Daoy (cell line): ENCODE results near the gene ODAPH. TPM values are rescaled to one million over a fixed set of nuclear protein-coding genes. Genes with fewer than 3 reads are reported as not detected.
A peak's percentile ranks its signal among the peaks of the same experiment; 100 is the strongest.
"Not testable (repeated sequence)": the region's sequence is repeated elsewhere in the genome, so short reads cannot be mapped to it uniquely, and the experiment has no call there.

ENCODE experiments used
- DNase-seq: peaks from one replicate; pipeline ENCODE4 v3.0.0-alpha.2; 2015; ENCODE audit warnings: low read depth
- total RNA-seq: library from RNA; depleted of rRNA; stranded (reverse); fragments of >200 nt; shearing (Covaris generic); gene quantifications from 2 replicates; pipeline ENCODE4 v1.2.3, GENCODE V29; 2014; rRNA removed

Gene ODAPH
- total RNA-seq, result 0.97 TPM in 1 of 2 replicates, not detected in the other

DNA sequence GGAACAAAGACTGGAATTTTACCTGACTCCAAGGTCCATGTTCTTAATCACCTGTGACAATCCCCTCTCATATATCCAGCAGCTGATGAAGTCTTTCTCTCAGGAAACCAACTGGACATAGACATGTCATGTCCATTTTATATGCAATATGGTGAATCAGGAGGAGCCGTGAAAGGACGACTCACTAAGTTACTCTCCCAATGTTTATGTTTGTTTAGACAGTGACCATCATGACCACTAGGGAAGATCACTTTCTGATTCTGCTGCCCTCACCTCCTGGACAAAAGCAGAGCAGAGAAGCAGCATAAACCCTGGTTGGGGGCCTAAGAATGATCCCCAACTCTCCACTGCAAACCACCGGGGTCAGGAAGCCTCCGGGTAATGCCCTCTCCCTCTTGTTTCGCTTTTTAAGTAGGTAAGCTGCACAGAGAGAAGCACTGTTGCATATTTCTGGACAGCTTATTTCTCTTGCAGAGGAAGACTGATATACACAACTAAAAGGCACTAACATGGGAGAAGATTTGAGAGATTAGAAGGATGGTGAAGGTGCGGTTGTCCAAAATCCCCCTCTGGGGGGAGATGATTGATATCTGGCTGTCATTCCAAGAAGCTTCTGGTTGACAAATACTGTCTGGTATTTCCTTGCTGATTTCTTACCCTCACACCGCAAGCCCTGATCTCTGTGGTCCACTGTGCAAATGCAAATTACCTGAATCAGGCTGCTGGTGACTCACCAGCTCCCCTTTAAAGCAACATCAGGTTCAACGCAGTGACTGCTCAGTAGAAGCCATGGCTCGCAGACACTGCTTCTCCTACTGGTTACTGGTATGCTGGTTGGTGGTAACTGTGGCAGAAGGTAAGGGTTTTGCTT lies at the start of gene ODAPH:
TSS of gene ODAPH (plus strand) at position 773 of the 871 bp plus-strand sequence. CDS start at position 790, 17 bp downstream.
- peak; percentile 73 for DNase-seq

- not testable (repeated sequence) for DNase-seq
These were observed 46.3 kb upstream of the ODAPH start for GRCh38 chr4:75509592-75509991.

DNA sequence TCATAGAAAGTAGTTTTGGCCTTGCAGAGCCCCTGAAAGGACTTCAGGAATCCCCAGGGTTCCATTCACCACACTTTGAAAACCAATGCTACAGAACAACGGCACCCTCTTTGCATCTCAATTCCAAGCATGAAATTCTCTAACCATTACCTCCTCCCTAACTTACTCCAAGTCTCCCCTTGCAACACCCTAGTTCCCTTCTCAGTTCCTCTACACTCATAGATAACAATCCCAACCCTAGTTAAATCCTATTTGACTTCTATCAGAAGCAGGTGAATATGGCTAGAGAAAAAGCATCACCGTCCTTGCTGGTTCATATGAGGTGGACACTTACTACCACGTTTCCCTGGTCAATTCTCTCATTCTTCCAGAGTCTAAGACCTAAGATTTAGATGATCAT lies 44.0 kb upstream of the ODAPH start:
- no peak for DNase-seq

DNA sequence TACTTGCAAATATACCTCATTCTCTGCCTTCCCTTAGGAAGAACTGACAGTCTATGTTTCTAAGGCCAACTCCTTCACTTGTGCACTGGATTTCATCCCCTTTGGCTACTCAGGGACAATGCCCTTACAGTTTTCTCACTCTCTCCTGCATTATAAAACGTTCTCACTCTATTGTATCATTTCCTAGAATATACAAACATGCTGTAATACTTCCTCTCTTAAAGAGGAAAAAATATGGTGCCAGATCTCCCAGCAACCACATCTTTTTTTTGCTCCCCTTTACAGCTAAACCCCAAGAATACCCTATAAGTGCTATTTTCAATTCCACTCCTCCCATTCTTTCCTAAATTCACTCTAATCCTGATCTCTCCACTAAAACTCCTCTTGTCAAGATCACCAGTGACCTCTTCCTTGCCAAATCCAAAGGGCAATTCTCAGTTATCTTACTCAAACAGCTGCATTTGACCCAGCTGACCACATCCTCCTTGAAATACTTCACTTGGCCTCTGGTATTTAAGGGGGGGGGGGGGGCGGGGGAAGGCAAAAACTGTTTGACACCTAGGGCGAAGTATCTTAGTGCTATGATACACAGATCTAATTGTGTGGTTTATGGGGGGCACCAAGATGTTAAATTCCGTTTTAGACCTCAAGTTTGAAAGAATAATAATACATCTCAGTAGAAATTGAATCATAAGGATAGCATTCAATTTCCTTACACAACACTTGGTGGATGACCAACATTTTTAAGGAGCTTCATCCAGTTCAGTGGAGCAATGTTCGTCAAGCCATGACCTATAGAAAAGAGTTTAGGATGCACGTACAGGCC lies 43.3 kb upstream of the ODAPH start:
- peak; percentile 25 for DNase-seq

GRCh38 chr4:75513526-75514130 lies 42.2 kb upstream of the ODAPH start:
- DNase-seq, result peak; percentile 0

DNA sequence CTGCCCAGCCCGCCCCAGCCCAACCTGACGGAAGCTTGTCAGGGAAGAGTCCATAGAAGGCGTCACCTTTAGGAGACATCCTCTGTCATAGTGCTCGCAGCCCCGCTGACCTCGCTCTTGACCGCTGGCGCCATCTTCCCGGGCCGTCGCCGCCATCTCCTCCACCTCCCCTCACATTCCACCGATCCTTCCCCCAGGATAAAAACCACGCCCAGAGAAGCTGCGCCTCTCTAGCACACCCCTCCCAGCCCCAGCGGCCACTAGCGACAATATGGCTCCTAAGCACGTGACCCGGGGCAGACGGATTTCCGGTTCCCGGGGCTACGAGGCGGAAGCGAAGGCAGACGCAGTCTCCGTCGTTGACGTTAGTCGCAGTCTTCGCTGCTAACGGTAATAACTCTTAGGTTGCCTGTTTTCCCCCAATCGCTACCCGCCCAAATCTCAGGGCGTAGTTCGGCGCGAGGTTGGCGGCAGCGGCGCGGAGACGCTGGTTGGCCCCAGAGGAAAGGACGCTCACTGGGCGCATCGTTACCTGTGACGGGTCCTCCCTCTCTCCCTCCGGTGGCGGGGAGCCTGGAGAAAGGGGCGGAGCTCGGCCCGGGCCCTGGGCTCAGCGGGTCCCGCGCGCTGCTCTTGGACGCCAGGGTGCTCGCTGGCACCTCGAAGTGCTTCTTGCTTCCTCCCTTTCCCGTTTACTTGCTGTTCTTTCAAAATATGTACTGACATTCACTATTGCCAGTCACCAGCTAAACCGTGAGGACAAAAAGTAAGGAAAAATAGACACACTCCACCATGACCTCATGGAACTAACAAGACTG lies 41.5 kb upstream of the ODAPH start, which contains the start of the genes RCHY1 and THAP6:
TSS of gene RCHY1 (minus strand) at position 273 of the 818 bp plus-strand sequence. CDS start at position 156, 117 bp downstream.
TSS of gene THAP6 (plus strand) at position 343 of the 818 bp plus-strand sequence. CDS start 980 bp downstream, outside the sequence.
- peak; percentile 91 for DNase-seq

GRCh38 chr4:75514949-75515612 lies 40.8 kb upstream of the ODAPH start:
- DNase-seq, result peak; percentile 0

DNA sequence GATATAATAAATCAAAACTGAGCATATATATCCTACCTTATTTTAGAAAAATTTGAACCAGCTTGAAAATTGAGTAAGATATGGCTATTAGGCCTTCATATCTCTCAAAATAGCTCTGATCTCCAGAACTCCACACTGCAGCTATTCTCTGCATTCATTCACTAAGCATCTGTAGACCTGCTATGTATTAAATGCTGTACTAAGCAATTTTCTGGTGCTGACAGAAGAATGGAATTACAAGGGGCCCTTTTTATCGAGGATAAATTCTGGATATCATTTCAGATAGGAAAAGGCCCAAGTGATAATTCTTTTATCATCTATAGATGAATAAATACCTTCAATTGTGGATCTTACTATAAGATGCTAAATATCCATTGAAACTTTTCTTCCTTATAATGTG lies 39.7 kb upstream of the ODAPH start:
- DNase-seq, result no peak

- DNase-seq, result not testable (repeated sequence)
These were observed 36.4 kb upstream of the ODAPH start for GRCh38 chr4:75519452-75519851.

DNA sequence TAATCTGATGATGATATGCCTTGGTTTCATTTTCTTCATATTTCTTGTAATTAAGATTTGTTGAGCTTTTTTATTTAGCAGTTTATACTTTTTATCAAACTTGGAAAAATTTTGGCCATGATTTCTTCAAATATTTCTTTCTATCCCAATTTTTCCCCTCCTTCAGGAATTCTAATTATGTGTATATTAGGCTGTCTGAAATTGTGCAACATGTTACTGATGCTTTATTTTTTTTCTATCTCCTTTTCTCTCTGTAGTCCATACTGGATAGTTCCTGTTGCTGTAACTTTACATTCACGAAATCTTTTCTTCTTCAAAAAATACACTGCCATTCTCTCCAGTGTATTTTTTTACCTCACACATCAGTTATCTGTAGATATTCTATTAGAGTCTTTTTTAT lies 30.8 kb upstream of the ODAPH start:
- DNase-seq, result no peak

DNA sequence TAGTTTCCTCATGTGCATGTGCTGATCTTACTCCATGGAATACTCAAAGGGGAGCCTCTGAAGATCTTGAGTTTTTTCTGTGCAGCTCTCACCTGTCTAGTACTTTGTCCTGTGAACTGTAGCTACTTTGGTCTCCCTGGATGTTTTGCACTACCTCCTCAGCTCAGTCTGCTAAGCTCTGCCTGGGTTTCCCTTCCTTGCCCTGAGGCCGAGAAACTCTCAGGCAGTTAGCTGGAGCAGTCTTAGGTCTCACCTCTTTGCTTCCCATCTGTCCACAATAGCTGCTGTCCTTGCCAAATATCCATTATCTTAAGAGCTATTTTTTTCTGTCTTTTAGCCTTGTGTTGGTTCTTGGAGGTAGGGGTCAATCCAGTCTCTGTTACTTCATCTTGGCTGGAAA lies 30.0 kb upstream of the ODAPH start:
- DNase-seq, result no peak

DNA sequence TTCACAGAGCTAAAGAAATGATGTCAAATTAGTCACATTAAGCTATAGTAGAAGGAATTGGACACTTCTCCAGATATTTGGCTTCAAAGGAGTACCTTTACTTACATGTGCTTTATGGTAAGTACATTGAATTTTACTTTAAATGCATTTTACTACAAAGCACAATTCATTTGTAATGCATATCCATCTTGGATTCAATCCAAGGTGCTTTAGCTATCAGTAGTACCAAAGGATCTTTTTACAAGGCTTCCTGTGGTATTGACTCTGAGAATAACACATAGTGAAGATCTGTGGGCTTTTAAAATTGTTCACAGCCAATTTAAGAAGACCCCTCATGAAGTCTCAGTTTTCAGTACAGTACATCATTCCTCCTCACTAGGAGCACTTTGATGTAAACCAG lies 28.4 kb upstream of the ODAPH start:
- DNase-seq, result no peak

DNA sequence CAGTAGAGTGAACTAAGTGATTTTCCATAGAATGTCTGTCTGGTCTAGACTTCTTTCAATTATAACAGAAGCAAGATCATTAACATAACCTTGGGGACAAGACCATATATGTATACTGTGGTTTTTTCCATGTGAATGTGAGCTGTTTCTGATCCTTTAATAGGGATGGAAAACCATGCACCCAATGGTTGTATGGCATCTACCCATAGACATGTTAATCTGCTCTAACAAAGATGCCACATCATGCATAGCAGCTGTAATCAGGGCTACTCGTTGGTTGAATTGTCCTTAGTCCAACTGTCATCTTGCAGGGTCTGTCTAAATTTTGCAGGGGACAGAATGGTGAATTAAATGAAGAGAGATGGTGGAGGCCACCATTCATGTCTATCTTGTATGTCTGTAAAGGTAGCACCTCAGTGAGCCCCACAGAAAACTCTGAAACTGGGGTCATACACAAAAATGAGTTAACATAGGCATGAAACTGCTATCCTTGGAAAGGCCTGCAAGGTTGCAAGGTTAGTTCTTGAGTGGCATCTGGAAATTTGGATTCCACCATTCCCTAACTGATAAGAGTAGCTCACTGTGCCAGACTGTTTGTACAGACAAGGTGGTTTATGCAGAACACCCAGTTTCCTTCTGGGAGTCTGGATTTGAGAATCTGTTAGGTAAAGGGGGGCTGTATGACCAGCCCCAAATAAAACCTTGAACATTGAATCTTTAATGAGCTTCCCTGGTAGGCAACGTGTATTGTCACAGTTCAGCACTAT lies 25.1 kb upstream of the ODAPH start:
- DNase-seq, result no peak

- not testable (repeated sequence) for DNase-seq
These were observed 24.2 kb upstream of the ODAPH start for GRCh38 chr4:75531536-75532143.

DNA sequence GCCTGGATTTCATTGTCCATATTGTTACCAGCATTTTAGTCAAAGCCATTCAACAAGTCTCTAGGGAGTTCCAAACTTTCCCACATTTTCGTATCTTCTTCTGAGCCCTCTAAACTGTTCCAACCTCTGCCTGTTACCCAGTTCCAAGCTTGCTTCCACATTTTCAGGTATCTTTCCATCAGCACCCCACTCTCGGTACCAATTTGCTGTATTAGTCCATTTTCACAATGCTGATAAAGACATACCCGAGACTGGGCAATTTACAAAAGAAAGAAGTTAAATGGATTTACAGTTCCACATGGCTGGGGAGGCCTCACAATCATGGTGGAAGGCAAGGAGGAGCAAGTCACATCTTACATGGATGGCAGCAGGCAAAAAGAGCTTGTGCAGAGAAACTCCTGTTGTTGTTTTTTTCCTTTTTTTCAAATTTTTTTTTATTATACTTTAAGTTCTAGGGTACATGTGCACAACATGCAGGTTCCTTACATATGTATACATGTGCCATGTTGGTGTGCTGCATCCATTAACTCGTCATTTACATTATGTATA lies 22.5 kb upstream of the ODAPH start:
- DNase-seq, result not testable (repeated sequence)

- not testable (repeated sequence) for DNase-seq
These were observed 21.9 kb upstream of the ODAPH start for GRCh38 chr4:75533926-75534325.

- DNase-seq, result not testable (repeated sequence)
These were observed 18.6 kb upstream of the ODAPH start for GRCh38 chr4:75537308-75537707.

DNA sequence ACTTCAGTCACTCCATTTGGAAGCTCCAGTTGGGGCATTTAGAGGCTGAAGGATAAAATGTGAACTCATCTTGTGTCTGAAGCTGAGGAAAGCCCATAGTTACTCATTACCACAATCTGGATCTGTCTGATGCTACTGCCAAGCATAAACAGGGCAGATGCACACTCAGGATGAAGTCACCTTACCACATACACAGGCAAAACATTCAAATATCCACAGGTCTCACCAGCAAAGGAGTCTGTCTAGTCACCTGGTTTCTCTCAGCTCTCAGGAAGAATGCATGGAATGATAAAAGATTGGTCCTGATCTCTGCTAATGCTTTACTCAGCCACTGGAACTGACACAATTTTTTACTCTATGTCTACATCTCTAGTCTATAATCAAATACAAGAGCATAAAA lies 13.0 kb upstream of the ODAPH start:
- DNase-seq, result peak; percentile 67

DNA sequence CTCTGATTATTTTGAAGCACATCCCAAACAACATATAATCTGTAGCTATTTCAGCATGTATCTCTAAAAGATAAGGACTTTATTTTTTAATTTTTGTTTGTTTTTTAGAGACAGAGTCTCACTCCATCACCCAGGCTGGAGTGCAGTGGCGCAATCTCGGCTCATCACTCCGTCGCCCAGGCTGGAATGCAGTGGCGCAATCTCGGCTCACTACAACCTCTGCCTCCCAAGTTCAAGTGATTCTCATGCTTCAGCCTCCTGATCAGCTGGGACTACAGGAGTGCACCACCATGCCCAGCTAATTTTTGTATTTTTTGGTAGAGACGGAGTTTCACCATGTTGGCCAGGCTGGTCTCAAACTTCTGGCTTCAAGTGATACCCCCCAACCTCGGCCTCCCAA lies 11.6 kb upstream of the ODAPH start:
- not testable (repeated sequence) for DNase-seq
